GM12874 (cell line): Measurements from ENCODE around the gene SMC1B.

Experiments used
- TF ChIP-seq, protein P1 (sequence below): IDR thresholded peaks from 2 replicates; pipeline ENCODE4 v1.5.1; 2011; ENCODE audit warnings: low read depth, mild to moderate bottlenecking, control low read depth, low read length, moderate library complexity; ENCODE audit not compliant: insufficient read depth

SMC1B gene

DNA sequence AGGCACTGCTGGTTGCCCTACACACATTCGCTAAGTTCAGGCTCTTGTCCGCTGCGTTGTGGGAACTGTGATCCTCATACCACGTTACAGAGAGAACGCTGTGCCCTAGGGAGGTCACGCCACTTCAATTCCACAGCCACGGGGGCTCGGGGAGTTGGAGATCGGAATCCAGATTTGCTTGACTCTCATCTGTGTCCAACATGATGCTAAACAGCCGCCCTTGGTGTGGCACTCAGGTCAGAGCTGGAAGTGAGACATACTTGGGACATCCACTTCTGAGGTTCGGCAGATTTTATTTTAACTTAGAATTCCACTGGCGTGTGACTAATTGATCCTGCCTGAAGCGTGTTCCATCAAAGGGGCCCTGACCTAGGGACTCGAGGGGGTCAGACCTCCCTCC, 41.8 kb upstream of the SMC1B start:
- TF ChIP-seq, protein P1, sequence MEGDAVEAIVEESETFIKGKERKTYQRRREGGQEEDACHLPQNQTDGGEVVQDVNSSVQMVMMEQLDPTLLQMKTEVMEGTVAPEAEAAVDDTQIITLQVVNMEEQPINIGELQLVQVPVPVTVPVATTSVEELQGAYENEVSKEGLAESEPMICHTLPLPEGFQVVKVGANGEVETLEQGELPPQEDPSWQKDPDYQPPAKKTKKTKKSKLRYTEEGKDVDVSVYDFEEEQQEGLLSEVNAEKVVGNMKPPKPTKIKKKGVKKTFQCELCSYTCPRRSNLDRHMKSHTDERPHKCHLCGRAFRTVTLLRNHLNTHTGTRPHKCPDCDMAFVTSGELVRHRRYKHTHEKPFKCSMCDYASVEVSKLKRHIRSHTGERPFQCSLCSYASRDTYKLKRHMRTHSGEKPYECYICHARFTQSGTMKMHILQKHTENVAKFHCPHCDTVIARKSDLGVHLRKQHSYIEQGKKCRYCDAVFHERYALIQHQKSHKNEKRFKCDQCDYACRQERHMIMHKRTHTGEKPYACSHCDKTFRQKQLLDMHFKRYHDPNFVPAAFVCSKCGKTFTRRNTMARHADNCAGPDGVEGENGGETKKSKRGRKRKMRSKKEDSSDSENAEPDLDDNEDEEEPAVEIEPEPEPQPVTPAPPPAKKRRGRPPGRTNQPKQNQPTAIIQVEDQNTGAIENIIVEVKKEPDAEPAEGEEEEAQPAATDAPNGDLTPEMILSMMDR: no peak

DNA sequence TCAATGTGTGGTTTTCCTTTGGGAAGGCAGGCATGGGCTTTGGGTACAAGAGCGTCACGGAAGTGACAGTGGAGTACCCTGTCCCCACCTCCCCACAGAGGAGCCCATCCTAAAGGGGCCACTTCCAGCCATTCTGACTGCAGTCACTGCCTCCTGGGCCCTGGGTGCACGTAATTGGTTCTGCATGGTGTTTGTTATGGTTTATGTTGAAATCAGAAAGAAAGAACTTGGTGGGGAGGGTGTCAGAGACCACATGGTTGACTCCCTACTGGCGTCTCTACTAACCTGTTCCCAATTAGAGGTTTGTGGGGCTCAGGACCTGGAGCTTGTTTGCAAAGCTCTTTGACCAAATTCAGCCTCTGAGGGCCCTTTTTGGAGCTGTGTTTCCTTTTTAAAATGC, 40.9 kb upstream of the SMC1B start:
- TF ChIP-seq, protein P1: no peak

DNA sequence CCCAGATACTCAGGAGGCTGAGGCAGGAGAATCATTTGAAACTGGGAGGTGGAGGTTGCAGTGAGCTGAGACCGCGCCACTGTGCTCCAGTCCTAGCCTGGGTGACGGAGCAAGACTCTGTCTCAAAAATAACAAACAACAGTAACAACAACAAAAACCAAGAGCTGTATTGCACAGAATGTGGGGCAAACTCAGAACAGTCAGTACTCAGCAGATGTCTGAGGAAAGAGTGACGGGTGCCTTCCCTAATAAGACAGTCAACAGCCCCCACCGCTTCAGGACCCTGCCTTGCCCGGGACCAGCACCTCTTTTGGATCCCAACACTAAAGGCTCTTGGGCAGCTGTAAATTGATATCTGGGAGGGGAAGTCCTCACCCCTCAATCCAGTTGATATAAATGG, 40.4 kb upstream of the SMC1B start:
- TF ChIP-seq, protein P1: no peak

DNA sequence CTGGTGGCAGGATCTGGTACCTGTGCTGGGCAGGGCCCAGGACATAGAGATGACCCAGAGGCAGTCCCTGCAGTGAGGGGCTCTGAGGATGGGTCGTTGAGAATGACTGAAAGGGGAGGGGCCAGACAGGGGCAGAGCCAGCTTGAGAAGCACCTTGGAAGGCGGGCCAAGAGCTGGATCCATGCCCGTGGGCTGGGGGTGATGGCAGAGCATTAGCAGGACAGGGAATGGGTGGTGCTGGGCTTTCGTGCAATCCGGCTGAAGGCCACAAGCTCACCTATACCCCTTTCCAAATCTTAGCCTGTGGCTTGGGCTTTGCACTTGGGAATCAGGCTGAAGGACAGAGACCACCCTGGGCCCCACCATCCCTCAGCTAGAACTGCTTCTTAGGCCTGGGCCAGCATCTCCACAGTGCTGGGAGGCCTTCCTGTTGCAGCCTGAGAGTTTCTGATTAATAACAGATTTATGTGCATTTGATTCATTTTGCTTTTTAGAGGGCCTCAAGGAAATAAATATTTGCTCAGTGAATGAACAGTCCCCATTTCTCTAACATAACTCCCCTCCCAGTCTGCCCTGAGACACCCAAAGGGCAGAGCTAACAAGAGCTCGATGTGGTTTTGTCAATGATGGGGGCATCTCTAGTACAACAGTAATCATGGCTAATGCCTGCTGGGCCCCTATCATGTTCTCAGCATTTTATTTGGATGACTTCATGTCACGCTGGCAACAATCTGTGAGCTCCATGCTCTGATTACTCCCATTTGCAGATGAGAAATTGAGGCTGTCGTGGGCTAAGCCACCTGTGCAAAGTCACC, 39.4 kb upstream of the SMC1B start:
- TF ChIP-seq, protein P1: no peak

DNA sequence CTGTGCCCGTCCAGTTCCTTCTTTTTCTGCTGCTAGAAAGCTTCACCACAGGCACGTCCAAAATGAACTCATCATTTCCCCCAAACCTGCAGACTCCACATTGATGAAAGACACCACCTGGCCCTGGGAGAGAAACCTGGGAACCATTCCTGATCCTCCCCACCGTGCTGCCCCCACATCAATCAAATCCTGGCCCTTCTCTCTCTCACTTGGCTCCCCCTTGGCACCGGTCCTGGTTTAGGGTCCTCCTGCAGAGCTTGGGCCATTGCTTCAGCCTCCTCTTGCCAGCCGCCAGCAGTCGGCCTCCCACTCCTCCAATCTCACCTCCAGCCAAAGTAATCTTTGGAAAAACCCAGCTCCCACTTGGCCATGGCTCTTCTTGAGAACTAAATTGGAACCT, 38.6 kb upstream of the SMC1B start:
- TF ChIP-seq, protein P1: no peak

DNA sequence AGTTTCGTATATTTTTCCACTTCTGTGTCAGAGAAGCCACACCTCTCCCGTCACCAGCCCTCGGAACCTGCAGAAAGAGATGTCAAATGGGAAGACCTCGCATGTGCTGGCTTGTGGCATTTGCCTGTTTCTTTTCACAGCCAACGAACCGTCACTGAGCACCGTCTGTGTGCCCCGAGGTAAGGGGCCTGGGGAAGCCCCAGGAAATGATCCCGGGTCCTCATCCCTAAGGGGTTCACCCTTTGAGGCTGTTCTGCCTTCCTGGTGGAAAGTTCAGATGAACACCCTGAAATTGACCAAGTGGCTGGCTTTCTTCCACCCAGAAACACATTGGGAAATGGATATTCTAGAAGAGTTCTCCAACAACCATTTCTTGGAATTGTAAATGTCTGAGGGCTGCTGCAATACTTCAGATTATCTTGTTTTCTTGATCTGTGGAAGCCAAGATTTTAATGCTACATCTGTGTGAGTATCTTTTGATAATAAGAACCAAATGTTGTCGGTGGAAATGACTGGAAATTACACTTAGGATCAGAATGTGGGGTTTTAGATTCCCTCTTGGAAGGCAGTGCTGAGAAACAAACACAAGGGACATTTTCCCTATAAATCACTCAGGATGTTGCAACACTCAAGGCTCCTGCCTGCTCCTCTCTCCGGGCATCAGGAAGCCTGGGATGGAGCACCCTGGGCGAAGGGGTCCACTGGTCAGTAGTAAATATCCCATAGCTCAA, 37.7 kb upstream of the SMC1B start:
- TF ChIP-seq, protein P1: no peak

DNA sequence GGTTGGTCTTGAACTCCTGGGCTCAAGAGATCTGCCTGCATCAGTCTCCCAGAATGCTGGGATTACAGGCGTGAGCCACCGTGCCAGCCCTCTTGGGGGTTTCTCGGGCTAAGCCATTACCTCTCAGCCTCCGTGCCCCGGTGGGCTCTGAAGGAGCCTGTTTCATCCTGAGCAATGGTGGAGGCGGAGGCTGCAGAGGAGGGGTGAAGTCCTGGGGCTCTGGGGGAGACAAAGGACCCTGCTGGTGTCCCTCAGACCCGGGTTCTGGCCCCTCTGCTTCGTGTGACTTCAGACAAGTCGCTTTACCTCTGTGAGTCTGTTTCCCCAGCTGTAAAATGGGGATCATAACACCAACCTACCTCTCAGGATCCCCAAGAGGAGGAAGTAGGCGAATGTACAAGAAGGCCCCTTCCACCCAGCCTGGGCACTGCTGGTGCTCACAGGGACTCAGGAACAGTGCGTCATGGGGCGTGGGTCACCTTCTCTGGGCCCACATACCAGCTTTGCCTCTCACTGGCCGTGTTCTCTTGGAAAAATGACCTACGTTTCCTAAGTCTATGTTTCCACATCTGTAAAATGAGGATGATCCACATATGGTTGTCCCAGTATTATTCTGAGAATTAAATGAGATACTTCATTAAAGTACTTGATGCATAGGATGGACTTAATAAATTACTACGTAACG, 36.8 kb upstream of the SMC1B start:
- TF ChIP-seq, protein P1: no peak
